ENCODE results near the gene H6PD. TPM values are rescaled to one million over a fixed set of nuclear protein-coding genes. Genes with fewer than 3 reads are reported as not detected.
A peak's percentile ranks its signal among the peaks of the same experiment; 100 is the strongest.

The H6PD gene
- total and polyA plus RNA-seq, 8 donors: 33.0 to 63.0 (median 52.4) TPM

DNA sequence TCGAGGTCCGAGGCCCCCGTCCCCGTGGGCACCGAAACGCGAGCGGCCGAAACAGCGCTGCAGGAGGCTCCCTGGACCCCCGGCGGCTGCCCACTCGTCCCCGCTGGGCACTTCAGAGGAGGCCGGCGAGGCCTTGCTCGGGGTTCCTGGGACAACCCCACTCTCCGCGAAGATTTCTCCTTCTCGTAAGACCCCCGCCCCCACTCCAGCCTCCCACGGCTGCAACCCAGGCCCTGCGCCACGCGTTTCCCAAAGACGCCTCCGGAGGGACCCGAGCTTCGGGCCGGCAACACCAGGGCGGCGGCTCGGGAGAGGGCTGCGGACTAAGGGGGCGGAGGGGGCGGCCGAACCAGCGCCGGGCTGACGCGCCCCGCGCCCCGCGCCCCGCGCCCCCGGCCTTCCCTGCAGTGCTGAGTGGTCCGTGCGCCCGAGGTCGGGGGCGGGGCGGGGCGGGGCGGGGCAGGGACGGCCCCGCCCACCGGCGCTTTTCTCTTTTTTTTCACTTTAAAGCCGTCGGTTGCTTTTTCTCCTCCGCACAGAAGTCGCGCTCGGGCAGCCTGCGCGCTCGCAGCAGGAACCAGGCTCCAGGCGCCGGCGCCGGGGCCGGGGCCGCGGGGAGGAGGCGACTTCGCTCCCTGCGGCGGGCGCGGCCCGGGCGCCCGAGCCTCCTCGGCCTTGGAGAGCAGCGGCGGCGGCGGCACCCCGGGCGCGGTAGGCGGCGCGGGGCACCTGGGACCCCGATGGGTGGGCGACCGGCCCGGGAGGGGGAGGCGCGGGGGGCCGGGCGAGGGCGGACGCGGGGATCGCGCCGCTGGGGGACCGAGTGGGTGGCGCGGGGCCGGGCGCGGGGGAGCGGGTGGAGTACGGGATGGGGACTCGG, 58.0 kb downstream of the H6PD start, which contains the start of gene SPSB1:
Gene SPSB1, plus strand, starts transcription at position 534 of the 880 bp plus-strand sequence. CDS start 62,998 bp downstream, outside the sequence.
- TF ChIP-seq, protein P1, sequence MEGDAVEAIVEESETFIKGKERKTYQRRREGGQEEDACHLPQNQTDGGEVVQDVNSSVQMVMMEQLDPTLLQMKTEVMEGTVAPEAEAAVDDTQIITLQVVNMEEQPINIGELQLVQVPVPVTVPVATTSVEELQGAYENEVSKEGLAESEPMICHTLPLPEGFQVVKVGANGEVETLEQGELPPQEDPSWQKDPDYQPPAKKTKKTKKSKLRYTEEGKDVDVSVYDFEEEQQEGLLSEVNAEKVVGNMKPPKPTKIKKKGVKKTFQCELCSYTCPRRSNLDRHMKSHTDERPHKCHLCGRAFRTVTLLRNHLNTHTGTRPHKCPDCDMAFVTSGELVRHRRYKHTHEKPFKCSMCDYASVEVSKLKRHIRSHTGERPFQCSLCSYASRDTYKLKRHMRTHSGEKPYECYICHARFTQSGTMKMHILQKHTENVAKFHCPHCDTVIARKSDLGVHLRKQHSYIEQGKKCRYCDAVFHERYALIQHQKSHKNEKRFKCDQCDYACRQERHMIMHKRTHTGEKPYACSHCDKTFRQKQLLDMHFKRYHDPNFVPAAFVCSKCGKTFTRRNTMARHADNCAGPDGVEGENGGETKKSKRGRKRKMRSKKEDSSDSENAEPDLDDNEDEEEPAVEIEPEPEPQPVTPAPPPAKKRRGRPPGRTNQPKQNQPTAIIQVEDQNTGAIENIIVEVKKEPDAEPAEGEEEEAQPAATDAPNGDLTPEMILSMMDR (IDR thresholded peaks at IDR 0.05): no peak
- intact Hi-C loops (cut with DNase I): loop anchor here in 1 of 2 donors (5.0 kb wide), 1 partner anchor 145 kb away; no protein-coding TSS in a partner anchor
- Histone ChIP-seq H3K36me3 (no peaks in the 10 kb centered on the region), H3K9me3 (peaks cover 0 to 14% of the 10 kb centered on the region in 2 donors), H3K27ac (peak within 1 kb of the TSS; percentile 83 to 89), H3K4me3 (peak within 1 kb of the TSS; percentile 74 to 90), H3K27me3 (peaks cover 0 to 6% of the 10 kb centered on the region in 2 donors), H3K4me1 (peaks cover 11 to 58% of the 10 kb centered on the region in 2 donors)
- DNase-seq (peak; percentile 70 to 91 (median 83)), ATAC-seq (peak; percentile 60)

- Histone ChIP-seq H3K4me3 (peak overlapping the region; percentile 74 to 90), H3K27me3 (peaks cover 0 to 6% of the 10 kb centered on the region in 2 donors), H3K4me1 (peaks cover 11 to 60% of the 10 kb centered on the region in 2 donors), H3K36me3 (no peaks in the 10 kb centered on the region), H3K27ac (peak overlapping the region; percentile 83 to 89), H3K9me3 (peaks cover 0 to 8% of the 10 kb centered on the region in 2 donors)
- TF ChIP-seq, protein P1 (IDR thresholded peaks at IDR 0.05): no peak
- intact Hi-C loops (cut with DNase I): loop anchor here in 1 of 2 donors (5.0 kb wide), 1 partner anchor 144 kb away; no protein-coding TSS in a partner anchor
- ATAC-seq (no peak), DNase-seq (peak in 1 of 4 donors; percentile 86)
These were observed 58.6 kb downstream of the H6PD start for GRCh38 chr1:9293241-9293532.

GRCh38 chr1:9293533-9294404, 59.2 kb downstream of the H6PD start:
- ATAC-seq (peak; percentile 16), DNase-seq (peak in 2 of 4 donors; percentile 28 to 84)
- peaks cover 0 to 2% of the 10 kb centered on the region in 2 donors for H3K9me3 ChIP-seq
- no peaks in the 10 kb centered on the region for H3K36me3 ChIP-seq
- peaks cover 11 to 60% of the 10 kb centered on the region in 2 donors for H3K4me1 ChIP-seq
- TF ChIP-seq, protein P1 (IDR thresholded peaks at IDR 0.05): no peak
- intact Hi-C loops (cut with DNase I): loop anchor here in 1 of 2 donors (5.0 kb wide), 1 partner anchor 144 kb away; no protein-coding TSS in a partner anchor
- H3K27me3 ChIP-seq: peaks cover 0 to 6% of the 10 kb centered on the region in 2 donors
- H3K27ac ChIP-seq: peak overlapping the region; percentile 83 to 89
- H3K4me3 ChIP-seq: peak overlapping the region; percentile 74 to 90

GRCh38 chr1:9294405-9294773, 59.8 kb downstream of the H6PD start:
- ATAC-seq: peak; percentile 19

More at GRCh38 chr1:9294405-9294773, 59.8 kb downstream of the H6PD start:
- Histone ChIP-seq H3K27ac (peak overlapping the region; percentile 51 to 83), H3K27me3 (peaks cover 0 to 6% of the 10 kb centered on the region in 2 donors), H3K36me3 (no peaks in the 10 kb centered on the region), H3K4me3 (peak overlapping the region; percentile 74 to 90), H3K9me3 (no peaks in the 10 kb centered on the region), H3K4me1 (peaks cover 11 to 57% of the 10 kb centered on the region in 2 donors)
- intact Hi-C loops (cut with DNase I): loop anchor here in 1 of 2 donors (5.0 kb wide), 1 partner anchor 143 kb away; no protein-coding TSS in a partner anchor
- no peak for DNase-seq
- TF ChIP-seq, protein P1 (IDR thresholded peaks at IDR 0.05): no peak

Measured in left lung (tissue), 10 donors.